NCI-H82 (cell line): ENCODE measurements around the gene GTF2H4.
"Not testable (repeated sequence)": the region's sequence is repeated elsewhere in the genome, so short reads cannot be mapped to it uniquely, and the experiment has no call there.

Experiments
- DNase-seq: peaks from one replicate; lab custom pipeline; 2025; lab: John Stamatoyannopoulos, UW

GTF2H4 gene

DNA sequence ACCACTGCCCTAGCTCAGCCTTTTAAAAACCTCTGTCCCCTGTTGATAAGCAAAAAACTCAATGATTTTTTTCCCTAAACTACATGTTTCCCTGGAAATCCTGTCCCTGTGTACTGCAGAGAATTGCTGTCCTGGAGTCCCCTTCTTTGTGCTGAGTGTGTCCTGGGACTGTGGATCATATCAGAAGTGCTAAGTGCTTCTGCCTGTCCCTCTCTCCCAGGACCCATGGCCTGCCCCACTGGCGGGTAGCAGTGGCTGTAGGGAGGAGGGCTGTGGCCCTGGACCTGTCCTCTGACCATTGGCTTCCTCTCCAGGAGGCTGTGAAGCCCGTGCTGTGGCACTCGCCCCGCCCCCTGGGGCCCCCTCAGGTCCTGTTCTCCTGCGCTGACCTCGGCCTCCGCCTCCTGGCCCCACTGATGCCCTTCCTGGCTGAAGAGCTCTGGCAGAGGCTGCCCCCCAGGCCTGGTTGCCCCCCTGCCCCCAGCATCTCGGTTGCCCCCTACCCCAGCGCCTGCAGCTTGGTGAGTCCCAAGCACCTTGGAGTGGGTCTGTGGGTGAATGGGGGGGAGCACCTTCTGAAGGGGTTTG, 16.1 kb downstream of the GTF2H4 start:
- not testable (repeated sequence) for DNase-seq

DNA sequence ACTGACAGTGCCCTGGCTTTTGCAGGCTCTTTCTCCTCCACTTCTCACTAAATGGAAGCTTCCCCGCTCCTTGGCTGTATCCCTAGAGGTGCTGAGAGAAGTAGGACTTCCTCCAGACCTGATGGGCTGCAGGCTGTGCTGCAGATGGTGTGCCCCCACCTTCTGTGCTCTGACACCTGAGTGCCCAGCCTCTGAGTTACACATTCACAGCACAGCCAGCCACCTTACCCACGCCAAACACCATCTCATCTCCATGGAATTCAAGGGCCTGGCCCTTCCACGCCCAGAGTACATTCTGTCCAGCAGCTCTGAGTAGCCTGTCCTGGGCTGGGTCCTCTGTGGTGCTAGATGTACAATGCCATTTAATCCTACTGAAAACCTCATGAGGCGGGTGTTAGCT, 18.6 kb downstream of the GTF2H4 start:
- no peak for DNase-seq

DNA sequence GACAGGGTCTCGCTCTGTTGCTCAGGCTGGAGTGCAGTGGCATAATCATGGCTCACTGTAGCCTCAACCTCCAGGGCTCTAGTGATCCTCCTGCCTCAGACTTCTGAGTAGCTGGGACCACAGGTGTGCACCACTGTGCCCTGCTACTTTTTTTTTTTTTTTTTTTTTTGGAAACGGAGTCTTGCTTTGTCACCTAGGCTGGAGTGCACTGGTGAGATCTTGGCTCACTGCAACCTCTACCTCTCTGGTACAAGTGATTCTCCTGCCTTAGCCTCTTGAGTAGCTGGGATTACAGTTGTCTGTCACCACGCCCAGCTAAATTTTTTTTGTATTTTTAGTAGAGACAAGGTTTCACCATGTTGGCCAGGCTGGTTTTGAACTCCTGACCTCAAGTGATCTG, 19.1 kb downstream of the GTF2H4 start:
- not testable (repeated sequence) for DNase-seq

DNA sequence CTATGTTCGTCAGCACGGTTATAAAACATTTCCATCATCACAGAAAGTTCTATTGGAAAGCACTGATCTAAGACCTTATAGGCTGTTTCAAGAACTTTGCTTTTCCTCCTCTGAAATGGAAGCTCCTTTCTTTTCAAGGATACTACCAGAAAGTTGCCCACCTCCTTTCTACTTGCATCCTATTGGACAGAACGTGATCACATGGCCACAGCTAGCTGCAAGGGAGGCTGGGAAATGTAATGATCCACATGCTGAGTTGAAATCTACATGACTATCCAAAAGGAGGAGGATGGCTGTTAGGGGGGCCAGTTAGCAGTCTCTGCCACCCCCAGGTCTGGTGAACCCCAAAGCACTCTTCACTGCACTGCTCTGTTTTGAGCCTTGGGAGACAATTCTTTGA, 20.7 kb downstream of the GTF2H4 start:
- DNase-seq = no peak

DNA sequence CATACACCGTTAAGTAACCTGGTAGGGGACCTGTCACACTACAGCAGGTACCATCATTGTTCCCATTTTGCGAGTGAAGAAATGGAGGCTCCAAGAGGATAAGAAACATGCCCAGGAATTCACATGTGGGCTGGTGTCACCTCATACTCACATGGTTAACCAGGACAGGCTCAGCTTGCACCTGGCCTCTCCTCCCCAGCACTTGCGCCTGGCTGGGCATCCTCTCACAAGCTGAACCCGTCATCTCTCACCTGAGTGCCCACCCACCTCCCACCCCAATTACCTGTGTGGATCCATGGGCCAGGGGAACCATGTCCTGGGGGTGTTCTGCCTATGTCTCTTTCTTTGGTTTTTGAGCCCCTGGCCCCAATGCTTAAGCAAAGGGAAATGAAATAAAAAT, 22.5 kb downstream of the GTF2H4 start:
- DNase-seq = no peak

DNA sequence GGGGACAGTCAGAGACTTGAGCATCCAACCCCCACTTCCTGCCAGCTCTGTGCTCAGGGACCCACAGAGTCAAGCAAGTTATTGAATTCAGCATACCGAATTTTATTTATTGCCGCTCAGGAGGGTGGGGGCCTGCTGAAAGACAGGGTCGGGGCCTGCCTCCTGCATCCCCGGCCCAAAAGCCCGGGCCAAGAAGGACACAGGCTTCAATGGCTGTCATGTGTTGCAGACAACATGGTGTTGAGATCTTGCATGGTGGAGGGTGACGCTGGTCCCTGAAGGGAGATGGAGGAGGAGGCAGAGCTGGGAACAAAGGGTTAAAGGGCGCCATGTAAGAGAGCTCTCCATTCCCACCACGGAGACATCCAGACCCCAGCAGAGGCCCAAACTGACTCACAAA, 23.3 kb downstream of the GTF2H4 start:
- DNase-seq = no peak

DNA sequence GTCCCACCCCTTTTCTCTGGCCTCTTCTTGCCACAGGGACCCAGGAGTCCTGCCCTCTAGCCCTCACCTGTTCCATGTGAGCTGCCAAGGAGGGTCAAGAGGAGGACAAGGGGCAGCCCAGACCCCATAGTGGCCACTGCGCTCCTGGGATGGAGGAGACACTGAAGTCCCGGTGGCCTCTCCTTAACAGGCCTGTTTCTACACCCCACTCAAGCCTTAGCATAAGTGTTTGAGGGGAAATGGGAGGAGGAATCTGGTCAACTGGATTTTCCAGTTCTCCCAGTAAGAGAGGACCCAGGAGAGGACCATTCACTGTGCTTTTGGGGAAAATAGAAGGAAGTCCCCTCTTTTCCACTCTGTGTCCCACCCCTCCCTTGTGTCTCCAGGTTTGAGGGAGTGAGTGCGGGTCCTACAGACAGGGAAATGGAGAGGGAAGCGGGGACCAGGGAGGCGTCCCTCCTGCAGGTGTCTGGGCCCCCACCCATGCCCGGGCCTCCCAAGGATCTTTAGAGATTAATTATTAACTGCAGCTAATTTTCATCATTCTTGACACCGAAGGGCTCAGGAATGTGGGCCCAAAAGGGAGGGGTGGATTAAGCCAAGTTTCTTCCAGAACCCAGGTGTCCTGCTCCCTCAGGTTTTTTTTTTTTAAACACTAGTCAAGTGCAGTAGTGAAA, 24.1 kb downstream of the GTF2H4 start, which contains the start of gene SFTA2:
Gene SFTA2 (minus strand): TSS at position 202 of the 677 bp plus-strand sequence. CDS start 74 bp downstream, at position 128.
- DNase-seq = no peak

DNA sequence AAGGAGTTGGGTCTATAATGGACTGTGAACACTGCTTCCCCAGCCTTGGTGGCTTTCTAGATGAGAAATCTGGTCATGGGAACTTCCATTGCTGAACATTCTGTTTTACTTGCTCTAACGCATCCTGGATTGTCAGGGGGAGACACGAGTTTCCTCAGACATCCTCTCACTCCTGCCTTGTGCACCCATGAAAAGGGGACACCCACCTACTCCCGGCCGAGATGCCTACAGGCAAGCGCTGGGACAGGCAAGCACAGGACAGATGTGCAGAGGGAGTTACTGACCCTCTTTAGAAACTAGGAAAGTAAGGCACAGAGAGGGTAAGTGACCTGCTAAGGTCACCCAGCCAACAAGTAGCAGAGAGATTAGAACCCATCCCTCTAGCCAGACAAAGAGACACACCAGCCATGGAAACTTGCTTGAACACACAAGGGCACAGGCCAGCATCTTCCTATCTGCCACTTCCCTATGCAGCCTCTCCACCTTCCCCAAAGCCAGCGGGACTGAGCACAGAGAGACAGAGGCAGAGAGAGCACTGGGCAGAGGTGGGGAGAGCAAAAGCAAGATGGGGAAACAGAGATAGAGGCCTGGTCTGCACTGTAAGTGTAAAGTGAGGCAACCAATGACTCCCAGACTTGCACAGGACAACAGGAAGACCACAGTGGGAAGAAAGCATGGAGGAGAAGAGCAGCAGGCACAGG, 24.8 kb downstream of the GTF2H4 start:
- no peak for DNase-seq

DNA sequence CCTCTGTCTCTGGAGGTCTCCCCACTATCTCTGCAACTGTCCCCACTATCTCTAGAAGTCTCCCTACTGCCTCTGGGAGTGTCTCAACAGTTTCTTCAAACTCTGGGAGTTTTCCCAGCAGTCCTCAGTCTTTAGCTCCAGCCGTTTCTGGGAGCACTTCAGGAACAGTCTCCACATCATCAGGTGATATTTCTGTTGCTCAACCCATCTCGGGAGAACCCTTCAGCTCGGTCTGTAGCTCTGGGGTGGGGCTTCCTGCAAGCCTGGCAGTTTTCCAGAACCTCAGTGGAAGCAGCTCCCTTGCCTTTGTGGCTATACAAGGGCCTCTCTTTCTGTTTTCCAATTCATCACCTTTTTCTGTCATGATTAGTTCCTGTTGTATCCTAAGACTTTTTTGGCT, 27.0 kb downstream of the GTF2H4 start:
- DNase-seq = no peak

DNA sequence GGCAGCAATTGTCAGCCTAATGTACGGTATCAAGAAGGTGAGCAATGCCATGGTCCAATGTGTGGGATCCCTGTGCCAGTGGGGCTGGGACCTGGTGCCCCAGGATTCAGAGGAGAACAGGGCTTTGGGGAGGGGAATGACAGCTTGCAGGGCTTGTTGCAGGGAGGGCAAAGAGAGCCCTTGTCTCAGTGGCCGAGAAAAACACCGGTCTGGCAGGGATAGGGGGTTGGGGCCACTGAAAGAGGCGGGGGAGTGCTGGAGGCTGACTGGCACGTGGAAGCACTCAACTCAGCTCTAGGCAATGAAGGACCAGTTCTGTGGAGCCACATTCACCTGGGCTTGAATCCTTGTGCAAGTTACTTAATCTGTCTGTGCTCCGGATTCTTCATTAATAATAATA, 29.3 kb downstream of the GTF2H4 start:
- no peak for DNase-seq

DNA sequence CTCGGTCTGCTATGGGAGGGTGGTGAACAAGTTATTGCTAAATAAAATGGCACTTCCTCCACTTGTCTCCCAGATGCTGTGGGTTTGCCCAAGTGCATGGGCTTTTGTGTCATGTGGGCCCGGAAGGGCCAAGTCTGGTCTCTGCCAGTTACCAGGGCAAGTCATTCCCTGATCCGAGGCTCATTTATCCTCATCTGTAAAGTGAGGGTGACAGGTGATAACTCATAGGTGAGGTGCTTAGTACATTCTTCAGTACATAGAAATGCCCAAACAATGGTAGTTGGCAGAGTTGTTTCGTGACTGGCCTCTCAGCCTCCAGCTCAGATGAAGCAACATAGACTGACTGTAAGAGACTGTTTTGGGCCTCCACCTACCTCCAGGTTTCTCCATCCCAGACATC, 30.7 kb downstream of the GTF2H4 start:
- no peak for DNase-seq

DNA sequence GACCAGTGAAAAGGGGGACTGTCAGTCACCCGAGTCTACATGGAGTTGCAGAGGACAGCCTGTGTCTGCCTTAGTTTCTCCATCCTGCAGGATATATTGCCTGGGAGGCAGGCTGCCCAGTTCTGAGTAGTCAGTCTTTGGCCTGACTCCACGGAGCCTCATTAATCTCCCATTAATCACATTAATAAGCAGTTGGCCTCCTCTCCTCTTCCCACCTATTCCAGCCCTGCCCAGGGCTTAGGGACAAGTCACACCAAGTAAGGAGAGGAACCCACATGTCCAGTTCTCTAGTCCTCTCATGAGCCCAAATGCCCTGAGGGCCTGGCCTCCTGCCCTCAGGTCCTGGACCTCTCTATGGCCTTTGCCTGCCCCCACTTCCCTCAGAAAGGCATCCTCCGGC, 31.5 kb downstream of the GTF2H4 start:
- peak; percentile 60 for DNase-seq

DNA sequence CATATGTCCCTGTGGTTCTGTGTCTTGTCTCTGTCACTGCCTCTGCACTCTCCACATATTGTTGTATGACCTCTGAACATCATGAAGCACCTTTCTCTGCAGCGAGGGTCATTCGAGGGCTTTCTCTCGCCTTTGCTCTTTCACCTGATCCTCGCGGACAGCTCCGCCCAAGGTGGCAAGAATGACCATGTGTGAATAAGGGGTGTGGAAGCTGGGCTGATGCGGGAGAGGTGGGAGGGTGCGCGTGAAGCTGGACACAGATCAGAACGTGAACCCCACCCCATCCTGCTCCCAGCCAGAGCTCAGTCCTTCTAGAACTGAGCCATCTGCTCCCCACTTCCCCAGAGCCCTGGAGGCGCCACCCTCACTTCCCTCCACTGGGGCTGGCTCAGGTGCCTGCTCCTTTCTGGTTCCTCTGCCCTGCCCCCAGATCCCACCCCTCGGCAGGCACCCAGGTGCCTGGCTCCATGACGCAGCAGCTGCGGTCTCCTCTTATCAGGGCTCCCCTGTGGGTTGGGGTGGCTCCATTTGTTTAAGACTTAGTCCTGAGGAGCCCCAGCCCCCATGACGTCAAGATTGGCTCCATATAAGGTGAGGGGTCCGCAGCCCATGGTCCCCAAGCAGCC, 32.5 kb downstream of the GTF2H4 start, which contains the start of gene MUCL3:
Gene MUCL3 (plus strand): TSS at position 613 of the 626 bp plus-strand sequence. CDS start 27 bp downstream, outside the sequence.
- no peak for DNase-seq

DNA sequence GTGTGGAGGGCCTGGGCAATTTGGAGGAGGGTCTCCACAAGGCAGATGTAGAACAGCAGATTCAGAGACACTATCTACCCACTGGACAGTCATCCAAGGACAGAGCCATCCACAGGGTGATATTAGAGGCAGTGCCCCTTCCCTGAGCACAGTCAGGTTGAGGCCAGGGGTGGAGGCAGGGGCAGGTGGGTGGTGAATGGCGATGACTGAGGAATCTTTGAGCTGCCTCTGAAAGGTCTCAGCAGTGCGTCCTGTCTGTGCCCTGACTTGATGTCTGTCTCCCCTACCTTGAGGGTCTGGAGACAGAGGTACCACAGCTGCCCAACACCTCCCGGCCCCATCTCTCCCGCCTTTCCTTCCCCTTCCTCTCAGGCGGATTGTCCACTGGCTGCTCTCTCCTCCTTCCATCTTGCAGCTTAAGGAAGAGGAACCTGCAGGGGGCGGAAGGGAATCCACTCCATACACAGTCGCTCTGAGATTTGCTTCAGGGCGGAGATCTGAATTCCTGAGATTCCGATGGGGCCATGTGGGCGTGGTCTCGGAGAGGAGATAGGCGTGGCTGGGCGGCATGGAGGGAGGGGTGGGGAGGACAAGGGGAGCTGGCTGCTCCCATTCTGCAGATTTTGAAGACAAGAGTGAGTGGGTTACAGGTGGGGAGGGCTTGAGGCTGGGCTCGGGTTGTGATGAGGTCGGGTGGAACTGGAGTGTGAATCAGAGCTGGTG, 34.5 kb downstream of the GTF2H4 start:
- DNase-seq = peak; percentile 71

DNA sequence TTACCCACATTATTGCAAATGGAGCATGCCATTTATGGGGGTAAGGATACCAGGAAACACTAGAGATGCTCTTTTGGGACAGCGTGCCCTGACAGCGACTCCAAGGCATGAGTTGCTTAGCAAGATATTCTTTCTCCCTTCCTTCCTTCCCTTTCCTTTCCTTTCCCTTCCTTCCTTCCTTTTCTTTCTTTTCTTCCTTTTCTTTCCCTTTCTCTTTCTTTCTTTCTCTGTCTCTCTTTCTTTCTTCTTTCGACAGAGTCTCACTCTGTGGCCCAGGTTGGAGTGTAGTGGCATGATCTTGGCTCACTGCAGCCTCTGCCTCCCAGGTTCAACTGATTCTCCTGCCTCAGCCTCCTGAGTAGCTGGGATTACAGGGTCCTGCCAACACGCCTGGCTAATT, 36.0 kb downstream of the GTF2H4 start:
- no peak for DNase-seq

DNA sequence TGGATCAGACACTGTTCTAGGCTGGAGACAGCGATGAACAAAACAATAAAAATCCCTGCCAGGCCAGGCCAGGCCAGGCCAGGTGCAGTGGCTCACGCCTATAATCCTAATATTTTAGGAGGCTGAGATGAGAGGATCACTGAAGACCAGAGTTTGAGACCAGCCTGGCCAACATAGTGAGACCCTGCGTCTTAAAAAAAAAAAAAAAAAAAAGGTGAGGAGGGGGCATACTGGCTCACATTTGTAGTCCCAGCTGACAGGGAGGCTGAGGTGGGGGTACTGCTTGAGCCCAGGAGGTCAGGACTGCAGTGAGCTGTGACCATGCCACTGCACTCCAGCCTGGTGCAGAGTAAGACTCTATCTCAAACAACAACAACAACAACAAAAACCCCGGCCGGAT, 37.3 kb downstream of the GTF2H4 start:
- no peak for DNase-seq

DNA sequence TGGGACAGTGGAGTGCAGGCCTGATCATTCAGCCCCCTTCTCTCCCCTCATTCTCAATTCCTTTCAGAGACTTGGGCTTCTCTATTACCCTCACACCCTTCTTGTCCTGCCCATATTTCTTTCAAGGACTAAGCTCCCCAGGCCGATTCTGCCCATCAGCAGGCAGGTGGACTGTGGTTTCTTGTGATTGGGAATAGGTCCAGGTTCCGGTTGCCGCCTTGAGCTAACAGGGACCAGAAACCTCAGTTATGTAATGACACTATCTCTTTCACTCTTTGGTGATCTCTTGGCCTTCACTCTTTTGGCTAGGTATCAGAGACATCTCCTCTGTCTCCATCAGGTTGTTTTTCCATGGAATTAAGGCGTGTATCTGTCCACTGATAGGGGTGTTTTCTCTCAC, 39.2 kb downstream of the GTF2H4 start:
- DNase-seq = no peak

DNA sequence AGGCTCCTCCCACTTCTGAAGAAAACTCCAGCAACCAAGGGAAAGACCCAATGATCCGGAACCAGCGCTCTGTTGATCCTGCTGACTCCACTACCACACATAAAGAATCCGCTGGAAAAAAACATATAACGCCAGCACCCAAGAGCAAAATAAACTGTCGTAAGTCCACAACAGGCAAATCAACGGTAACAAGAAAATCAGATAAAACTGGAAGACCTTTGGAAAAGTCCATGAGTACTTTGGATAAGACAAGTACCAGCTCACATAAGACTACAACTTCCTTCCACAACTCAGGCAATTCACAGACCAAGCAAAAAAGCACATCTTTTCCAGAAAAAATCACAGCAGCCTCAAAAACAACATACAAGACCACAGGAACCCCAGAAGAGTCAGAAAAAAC, 40.8 kb downstream of the GTF2H4 start:
- DNase-seq = no peak

DNA sequence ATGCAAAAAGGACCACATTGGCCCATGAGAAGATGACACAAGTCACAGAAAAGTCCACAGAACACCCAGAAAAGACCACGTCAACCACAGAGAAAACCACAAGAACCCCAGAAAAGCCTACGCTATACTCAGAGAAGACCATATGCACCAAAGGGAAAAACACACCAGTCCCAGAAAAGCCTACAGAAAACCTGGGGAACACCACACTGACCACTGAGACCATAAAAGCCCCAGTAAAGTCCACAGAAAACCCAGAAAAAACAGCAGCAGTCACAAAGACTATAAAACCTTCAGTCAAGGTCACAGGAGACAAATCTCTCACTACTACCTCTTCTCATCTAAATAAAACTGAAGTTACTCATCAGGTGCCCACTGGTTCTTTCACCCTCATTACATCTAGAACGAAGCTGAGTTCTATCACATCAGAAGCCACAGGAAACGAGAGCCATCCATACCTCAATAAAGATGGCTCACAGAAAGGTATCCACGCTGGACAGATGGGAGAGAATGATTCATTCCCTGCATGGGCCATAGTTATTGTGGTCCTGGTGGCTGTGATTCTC, 44.0 kb downstream of the GTF2H4 start:
- no peak for DNase-seq

DNA sequence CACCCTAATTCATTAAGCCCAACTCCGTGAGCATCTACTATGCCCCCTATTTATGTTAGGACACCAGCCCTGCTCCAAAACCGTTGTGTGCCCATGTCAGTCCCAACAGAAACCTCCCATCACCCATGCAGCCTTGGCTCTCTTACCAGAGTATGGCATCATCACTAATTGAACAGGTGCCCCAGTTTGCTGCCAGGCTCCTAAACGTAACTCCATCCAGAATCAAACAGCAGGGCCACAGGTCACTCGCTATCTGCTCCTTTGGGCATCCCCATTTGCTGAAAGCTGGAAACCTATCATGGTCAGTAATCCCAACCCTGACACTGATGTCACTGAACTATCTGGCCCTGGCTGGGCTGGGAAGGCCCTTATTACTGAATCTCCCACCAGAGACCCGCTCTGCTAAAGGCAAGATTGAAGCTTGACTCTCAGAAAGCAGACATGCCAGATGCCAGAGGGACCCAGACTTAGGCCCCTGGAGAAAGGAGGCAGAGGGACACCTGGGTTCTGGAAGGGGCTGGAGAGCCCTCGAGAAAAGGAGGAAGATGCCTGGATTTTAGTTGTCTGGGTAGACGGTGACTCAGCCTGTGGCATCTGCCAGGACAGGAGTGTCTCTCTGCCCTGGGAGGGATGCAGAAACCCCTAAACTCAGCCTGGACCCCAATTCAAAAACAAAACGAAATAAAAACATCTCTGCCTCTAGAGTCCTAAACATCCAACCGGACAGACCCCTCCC, 46.8 kb downstream of the GTF2H4 start:
- DNase-seq = no peak
